ENCODE measurements around the gene OR8G1. TPM values are rescaled to one million over a fixed set of nuclear protein-coding genes. Genes with fewer than 3 reads are reported as not detected.

The OR8G1 gene
- total RNA-seq, 1 experiment from 2014 or later: not detected

DNA sequence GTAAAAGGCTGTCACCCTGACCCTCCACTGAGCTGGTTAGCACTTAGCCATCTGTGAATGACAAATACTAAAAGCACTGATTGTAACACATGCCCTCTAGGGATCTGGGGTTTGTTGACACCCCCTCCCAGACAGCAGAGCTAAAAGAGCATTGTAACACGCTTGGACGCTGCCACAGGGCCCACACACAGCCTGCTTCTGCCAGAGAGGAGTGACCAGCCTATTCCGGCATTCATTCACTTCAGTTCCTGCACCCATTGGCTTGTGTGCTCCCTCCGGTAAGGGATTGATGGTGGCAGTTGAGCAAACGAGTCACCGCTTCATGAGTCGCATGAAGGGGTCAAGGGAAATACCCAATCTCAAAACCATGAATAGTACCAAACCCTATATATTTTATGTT, 42.0 kb upstream of the OR8G1 start:
- no peak for DNase-seq
- Mint-ChIP-seq H3K9me3 (ENCODE audit: unreplicated experiment) (no peaks in the 10 kb centered on the region), H3K36me3 (ENCODE audit: insufficient read depth, unreplicated experiment) (no peaks in the 10 kb centered on the region), H3K4me1 (ENCODE audit: low read depth, unreplicated experiment) (no peaks in the 10 kb centered on the region), H3K27ac (ENCODE audit: unreplicated experiment) (no peak overlapping the region), H3K27me3 (ENCODE audit: insufficient read depth, unreplicated experiment) (peaks cover 10% of the 10 kb centered on the region), H3K4me3 (ENCODE audit: unreplicated experiment) (no peak overlapping the region)
- no TSS peak for BruUV-seq (replicated peaks)
- Histone ChIP-seq H3K4me3 (ENCODE audit: low read depth, low read length) (no peak overlapping the region), H3K9me3 (no peaks in the 10 kb centered on the region), H3K36me3 (ENCODE audit: control insufficient read depth, insufficient read depth, low read length) (no peaks in the 10 kb centered on the region), H3K27me3 (replicated peaks; ENCODE audit: control insufficient read depth, insufficient read depth, low read length) (no peaks in the 10 kb centered on the region), H3K4me1 (no peaks in the 10 kb centered on the region)
- POLR2A ChIA-PET: no interaction called here
- intact Hi-C loops (cut with micrococcal nuclease; ENCODE audit: unreplicated experiment): loop anchor here (10.0 kb wide), 1 partner anchor 454 kb away; the partner anchor contains the start of gene ZNF202
- TF ChIP-seq CTCF (IDR thresholded peaks at IDR 0.05; ENCODE audit: insufficient read depth in 1 of 2, low read depth in 1 of 2, low read length in 1 of 2, severe bottlenecking in 1 of 2, unreplicated experiment in 1 of 2): no peak
- CTCF ChIA-PET: interaction anchor here (0.8 kb wide), 1 partner anchor 127 kb away, joined by 3 read pairs; no protein-coding TSS in a partner anchor

DNA sequence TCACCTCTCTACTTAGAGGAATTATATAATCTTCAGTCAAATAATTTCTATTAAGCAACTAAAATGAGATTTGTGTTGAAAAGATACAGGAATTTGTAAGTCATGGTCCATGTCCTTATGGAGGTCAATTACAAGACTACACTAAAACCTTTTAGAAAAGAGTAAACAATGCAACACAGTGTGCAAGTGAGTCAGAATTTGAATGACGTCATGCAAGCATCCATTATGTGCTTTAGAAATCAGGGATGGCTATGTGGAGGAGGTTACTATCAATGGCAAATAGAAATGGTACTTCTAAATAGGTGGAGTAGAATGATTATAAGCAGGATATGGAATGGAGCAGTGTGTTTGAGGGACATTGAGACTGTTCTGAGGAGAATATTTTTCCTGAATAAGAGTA, 41.2 kb upstream of the OR8G1 start:
- ChIA-PET CTCF (no interaction called here), POLR2A (no interaction called here)
- Histone ChIP-seq H3K4me3 (ENCODE audit: low read depth, low read length) (no peak overlapping the region), H3K36me3 (ENCODE audit: control insufficient read depth, insufficient read depth, low read length) (no peaks in the 10 kb centered on the region), H3K27me3 (replicated peaks; ENCODE audit: control insufficient read depth, insufficient read depth, low read length) (no peaks in the 10 kb centered on the region), H3K9me3 (no peaks in the 10 kb centered on the region), H3K4me1 (no peaks in the 10 kb centered on the region)
- Mint-ChIP-seq H3K4me3 (ENCODE audit: unreplicated experiment) (no peak overlapping the region), H3K36me3 (ENCODE audit: insufficient read depth, unreplicated experiment) (no peaks in the 10 kb centered on the region), H3K4me1 (ENCODE audit: low read depth, unreplicated experiment) (no peaks in the 10 kb centered on the region), H3K27me3 (ENCODE audit: insufficient read depth, unreplicated experiment) (peaks cover 10% of the 10 kb centered on the region), H3K27ac (ENCODE audit: unreplicated experiment) (no peak overlapping the region), H3K9me3 (ENCODE audit: unreplicated experiment) (no peaks in the 10 kb centered on the region)
- intact Hi-C loops (cut with micrococcal nuclease; ENCODE audit: unreplicated experiment): loop anchor here (10.0 kb wide), 1 partner anchor 455 kb away; the partner anchor contains the start of gene ZNF202
- DNase-seq: no peak
- no TSS peak for BruUV-seq (replicated peaks)
- no peak for TF ChIP-seq CTCF (IDR thresholded peaks at IDR 0.05; ENCODE audit: insufficient read depth in 1 of 2, low read depth in 1 of 2, low read length in 1 of 2, severe bottlenecking in 1 of 2, unreplicated experiment in 1 of 2)

- TF ChIP-seq CTCF (IDR thresholded peaks at IDR 0.05; ENCODE audit: insufficient read depth in 1 of 2, low read depth in 1 of 2, low read length in 1 of 2, severe bottlenecking in 1 of 2, unreplicated experiment in 1 of 2): no peak
- Mint-ChIP-seq H3K27ac (ENCODE audit: unreplicated experiment) (no peak overlapping the region), H3K4me1 (ENCODE audit: low read depth, unreplicated experiment) (no peaks in the 10 kb centered on the region), H3K4me3 (ENCODE audit: unreplicated experiment) (no peak overlapping the region), H3K9me3 (ENCODE audit: unreplicated experiment) (no peaks in the 10 kb centered on the region), H3K36me3 (ENCODE audit: insufficient read depth, unreplicated experiment) (no peaks in the 10 kb centered on the region), H3K27me3 (ENCODE audit: insufficient read depth, unreplicated experiment) (peaks cover 15% of the 10 kb centered on the region)
- intact Hi-C loops (cut with micrococcal nuclease; ENCODE audit: unreplicated experiment): no loop called here
- H3K4me3 ChIP-seq (ENCODE audit: low read depth, low read length): no peak overlapping the region
- no peak for DNase-seq
- ChIA-PET CTCF (no interaction called here), POLR2A (no interaction called here)
- BruUV-seq (replicated peaks): no TSS peak
- H3K27me3 ChIP-seq (replicated peaks; ENCODE audit: control insufficient read depth, insufficient read depth, low read length): no peaks in the 10 kb centered on the region
- no peaks in the 10 kb centered on the region for H3K4me1 ChIP-seq
- H3K9me3 ChIP-seq: no peaks in the 10 kb centered on the region
- no peaks in the 10 kb centered on the region for H3K36me3 ChIP-seq (ENCODE audit: control insufficient read depth, insufficient read depth, low read length)
These were observed 40.2 kb upstream of the OR8G1 start for GRCh38 chr11:124200671-124201070.

All from Caco-2 (cell line).